ENCODE data around the gene CNKSR3. TPM values are rescaled to one million over a fixed set of nuclear protein-coding genes. Genes with fewer than 3 reads are reported as not detected.

Gene CNKSR3
- total and polyA plus RNA-seq, 2 of the 8 experiments (the other 6 are each of a cell fraction or from before 2014, with no cell fraction given) = 1.2 to 6.2 TPM

GRCh38 chr6:154506991-154507898 is 3.2 kb downstream of the CNKSR3 start (continued):
- TF ChIP-seq RBBP5 (IDR thresholded peaks at IDR 0.05; ENCODE audit: borderline replicate concordance, low read depth, low read length) (no peak), CBX8 (IDR thresholded peaks at IDR 0.05; ENCODE audit: borderline replicate concordance, low read depth, low read length) (no peak), NANOG (IDR thresholded peaks at IDR 0.05; ENCODE audit: insufficient read depth, low read depth, low read length, poor library complexity, severe bottlenecking) (no peak), EP300 (IDR thresholded peaks at IDR 0.05; ENCODE audit: borderline replicate concordance in 1 of 2, low read depth in 2 of 2, low read length in 2 of 2) (no peak), CREB1 (IDR thresholded peaks at IDR 0.05) (no peak), BRCA1 (IDR thresholded peaks at IDR 0.05; ENCODE audit: low read depth, low read length) (no peak), SAP30 (IDR thresholded peaks at IDR 0.05; ENCODE audit: insufficient read depth, insufficient replicate concordance, low read length) (no peak), NRF1 (IDR thresholded peaks at IDR 0.05; ENCODE audit: low read depth, low read length) (no peak), KDM1A (IDR thresholded peaks at IDR 0.05; ENCODE audit: borderline replicate concordance, low read length) (no peak)
